ENCODE results near the gene SH3PXD2A.

DNA sequence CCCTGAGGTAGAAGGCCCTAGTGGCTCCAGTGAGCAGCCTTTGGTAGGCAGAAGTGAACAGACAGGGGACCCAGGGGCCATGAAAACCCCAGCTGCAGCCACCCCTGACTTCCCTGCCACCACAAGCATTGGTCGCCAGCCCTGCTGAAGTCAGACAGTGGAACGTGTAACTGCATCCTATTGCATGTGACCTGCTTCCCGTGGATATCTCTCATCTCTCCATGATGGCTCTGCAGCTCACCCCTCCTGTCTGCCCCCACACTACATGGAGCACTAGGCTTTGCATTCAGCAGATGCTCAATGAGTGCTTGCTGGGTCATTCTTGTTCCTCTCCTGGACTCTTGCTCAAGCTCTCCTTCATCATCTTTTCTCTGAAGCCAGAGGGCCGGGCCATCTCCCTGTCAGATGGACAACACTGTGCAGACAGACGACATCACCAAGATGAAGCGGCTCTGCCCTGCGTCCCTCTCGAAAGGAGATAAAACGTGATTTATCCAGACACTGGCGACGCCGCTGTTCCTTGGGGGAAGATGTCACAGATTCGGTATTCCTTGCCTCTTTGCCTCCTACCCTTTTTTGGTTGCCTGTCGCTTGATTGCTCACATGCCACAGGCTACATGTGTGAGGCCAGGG is 117.5 kb downstream of the SH3PXD2A start:
- TF ChIP-seq, protein P1, sequence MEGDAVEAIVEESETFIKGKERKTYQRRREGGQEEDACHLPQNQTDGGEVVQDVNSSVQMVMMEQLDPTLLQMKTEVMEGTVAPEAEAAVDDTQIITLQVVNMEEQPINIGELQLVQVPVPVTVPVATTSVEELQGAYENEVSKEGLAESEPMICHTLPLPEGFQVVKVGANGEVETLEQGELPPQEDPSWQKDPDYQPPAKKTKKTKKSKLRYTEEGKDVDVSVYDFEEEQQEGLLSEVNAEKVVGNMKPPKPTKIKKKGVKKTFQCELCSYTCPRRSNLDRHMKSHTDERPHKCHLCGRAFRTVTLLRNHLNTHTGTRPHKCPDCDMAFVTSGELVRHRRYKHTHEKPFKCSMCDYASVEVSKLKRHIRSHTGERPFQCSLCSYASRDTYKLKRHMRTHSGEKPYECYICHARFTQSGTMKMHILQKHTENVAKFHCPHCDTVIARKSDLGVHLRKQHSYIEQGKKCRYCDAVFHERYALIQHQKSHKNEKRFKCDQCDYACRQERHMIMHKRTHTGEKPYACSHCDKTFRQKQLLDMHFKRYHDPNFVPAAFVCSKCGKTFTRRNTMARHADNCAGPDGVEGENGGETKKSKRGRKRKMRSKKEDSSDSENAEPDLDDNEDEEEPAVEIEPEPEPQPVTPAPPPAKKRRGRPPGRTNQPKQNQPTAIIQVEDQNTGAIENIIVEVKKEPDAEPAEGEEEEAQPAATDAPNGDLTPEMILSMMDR (conservative IDR thresholded peaks at IDR 0.05), result no peak
- no peak for TF ChIP-seq ZFX (IDR thresholded peaks at IDR 0.05)

All from C4-2B (cell line).